GM12878 (cell line): ENCODE measurements around the gene METRN. TPM values are rescaled to one million over a fixed set of nuclear protein-coding genes. Genes with fewer than 3 reads are reported as not detected.

Experiments
- ATAC-seq: fragments of 200-7000 bp; cut with Tn5 transposase; 3 replicates; pipeline ENCODE4 v1.9.1; 2020; ENCODE audit warnings: mild to moderate bottlenecking, moderate library complexity
- BruUV-seq: library from RNA; stranded (reverse); fragments of 400-500 nt; replicated peaks from 2 replicates; lab custom pipeline; 2021; lab: Mats Ljungman, UMichigan
- CTCF ChIA-PET: fragments of 300-600 bp; sonication (Branson Sonifier 250); formaldehyde crosslinking; extraction: SDS; loops from one replicate; lab custom pipeline; 2021; ENCODE audit warnings: inconsistent platforms; lab: Yijun Ruan, JAX
- POLR2A ChIA-PET: fragments of 350-600 bp; formaldehyde crosslinking; extraction: SDS; loops from one replicate; lab custom pipeline; 2021; ENCODE audit warnings: inconsistent platforms; lab: Charles Lee
- RAD21 ChIA-PET: fragments of 300-600 bp; sonication (Branson Sonifier 250); formaldehyde crosslinking; loops from one replicate; lab custom pipeline; 2023; ENCODE audit warnings: antibody characterized with exemption; ENCODE audit not compliant: unreplicated experiment; lab: Charles Lee
- SMC1A ChIA-PET: fragments of 300-600 bp; sonication (Branson Sonifier 250); formaldehyde crosslinking; loops from one replicate; lab custom pipeline; 2023; ENCODE audit not compliant: unreplicated experiment, uncharacterized antibody; lab: Charles Lee
- DNase-seq: peaks from one replicate; pipeline ENCODE4 v3.0.0-alpha.2; 2011; ENCODE audit warnings: low read depth, low spot score
- FAIRE-seq: peaks from 3 replicates; lab custom pipeline; 2011; peaks lifted over from hg19 to GRCh38; lab: Jason Lieb, UNC
- H2AFZ ChIP-seq: 2 replicates; pipeline ENCODE4 v1.6.0; 2011; ENCODE audit warnings: low read depth, low read length, control low read depth; ENCODE audit not compliant: control insufficient read depth
- H3K27ac ChIP-seq: 2 replicates; pipeline ENCODE4 v1.5.1; 2011; ENCODE audit warnings: control low read depth; ENCODE audit not compliant: control insufficient read depth, insufficient read depth
- H3K27me3 ChIP-seq, 2 experiments: replicated peaks in 1 of 2; 2 replicates each; pipeline versions ENCODE4 v1.6.0 to v1.6.1; 2011; ENCODE audit warnings: low read length in 1 of 2; ENCODE audit not compliant: control insufficient read depth in 2 of 2, insufficient read depth in 2 of 2
- H3K36me3 ChIP-seq, 2 experiments: 2 replicates each; pipeline ENCODE4 v1.5.1; 2011; ENCODE audit warnings: low read length in 1 of 2; ENCODE audit not compliant: control insufficient read depth in 2 of 2, insufficient read depth in 2 of 2
- H3K4me1 ChIP-seq: 2 replicates; pipeline ENCODE4 v1.6.1; 2011; ENCODE audit warnings: mild to moderate bottlenecking, low read length, moderate library complexity, mixed read lengths; ENCODE audit not compliant: control insufficient read depth, insufficient read depth
- H3K4me2 ChIP-seq: 2 replicates; pipeline ENCODE4 v1.6.0; 2011; ENCODE audit warnings: control low read depth; ENCODE audit not compliant: control insufficient read depth, insufficient read depth
- H3K4me3 ChIP-seq: fragments of 200-600 bp; sonication (generic); 2 replicates; pipeline ENCODE4 v1.5.1; 2016
- H3K79me2 ChIP-seq: 2 replicates; pipeline ENCODE4 v1.6.0; 2011; ENCODE audit warnings: low read length; ENCODE audit not compliant: control insufficient read depth, insufficient read depth
- H3K9ac ChIP-seq: 2 replicates; pipeline ENCODE4 v1.8.0; 2011; ENCODE audit warnings: low read length, control low read depth, mixed read lengths; ENCODE audit not compliant: control insufficient read depth, insufficient read depth
- H3K9me3 ChIP-seq: replicated peaks from 3 replicates; pipeline ENCODE4 v1.5.1; 2011; ENCODE audit warnings: mild to moderate bottlenecking, low read length; ENCODE audit not compliant: control insufficient read depth, insufficient read depth
- H4K20me1 ChIP-seq: 2 replicates; pipeline ENCODE4 v1.6.0; 2011; ENCODE audit not compliant: control insufficient read depth, insufficient read depth
- EED ChIP-seq: sonication (generic); IDR thresholded peaks from 2 replicates; pipeline ENCODE4 v1.6.1; 2016; ENCODE audit warnings: antibody characterized with exemption, low read depth
- IKZF2 ChIP-seq, 2 experiments: fragments of 450-650 bp; IDR thresholded peaks; 2 replicates each; pipeline ENCODE4 v1.6.1; 2017; ENCODE audit warnings: mild to moderate bottlenecking in 2 of 2, moderate library complexity in 2 of 2
- MYC ChIP-seq: IDR thresholded peaks from 2 replicates; pipeline ENCODE4 v1.6.1; 2011; ENCODE audit warnings: mild to moderate bottlenecking, low read length, moderate library complexity, inconsistent platforms; ENCODE audit not compliant: insufficient read depth, insufficient replicate concordance, insufficient read length, severe bottlenecking
- PBX3 ChIP-seq: IDR thresholded peaks from 2 replicates; pipeline ENCODE4 v1.6.1; 2011; ENCODE audit warnings: mild to moderate bottlenecking, low read depth, low read length, moderate library complexity; ENCODE audit not compliant: insufficient replicate concordance
- POU2F2 ChIP-seq: IDR thresholded peaks from 3 replicates; pipeline ENCODE4 v1.6.1; 2011; ENCODE audit warnings: low read depth, mild to moderate bottlenecking, low read length, borderline replicate concordance
- RAD51 ChIP-seq: fragments of 450-650 bp; IDR thresholded peaks from 2 replicates; pipeline ENCODE4 v1.6.1; 2016; ENCODE audit warnings: moderate library complexity, mild to moderate bottlenecking, inconsistent platforms
- RUNX3 ChIP-seq: IDR thresholded peaks from 2 replicates; pipeline ENCODE4 v1.6.1; 2012; ENCODE audit warnings: low read length, inconsistent platforms
- WGBS: methylation state at CpG from one replicate; pipeline ENCODE4 v1.1.6; 2016; ENCODE audit warnings: low lambda C conversion rate; ENCODE audit not compliant: insufficient replicate concordance, insufficient coverage; ENCODE audit errors: missing lambda C conversion rate; 5-methylcytosine and 5-hydroxymethylcytosine counted together
- in situ Hi-C: fragments of 300-500 bp; cut with MboI; formaldehyde crosslinking; loops from 9 replicates; pipeline ENCODE4 v1.14.3; 2018; ENCODE audit warnings: mixed read lengths
- intact Hi-C: fragments of 100-400 bp; cut with micrococcal nuclease; formaldehyde crosslinking; loops from one replicate; pipeline ENCODE4 v1.14.2; 2022; ENCODE audit not compliant: unreplicated experiment
- polyA plus RNA-seq, 11 experiments: library from polyadenylated mRNA; depleted of rRNA in 4 of 11; unstranded in 6 of 11; stranded (reverse) in 5 of 11; fragments of >200 nt; fragmentation: Nextera tagmentation in 4 of 11; fragmentation: Illumina TruSeq in 1 of 11; extraction: Ambion mirVana in 4 of 11; extraction: Trizol in 1 of 11; gene quantifications; 1 replicate in 1 of 11; 2 replicates in 10 of 11; pipeline versions ENCODE4 v1.2.1 to v1.2.3, GENCODE V29; 2011 to 2016; ENCODE audit warnings: inconsistent platforms in 2 of 11, missing spikeins in 2 of 11, low read depth in 1 of 11
- total RNA-seq, 4 experiments: library from RNA; depleted of rRNA in 3 of 4; stranded (reverse); fragments of >200 nt in 3 of 4; fragmentation: Illumina TruSeq in 1 of 4; extraction: Trizol in 1 of 4; gene quantifications; 2 replicates each; pipeline versions ENCODE4 v1.2.1 to v1.2.3, GENCODE V29; 2013 to 2021
- TF ChIP-seq, protein P1 (sequence below), 3 experiments: IDR thresholded peaks in 2 of 3; conservative IDR thresholded peaks in 1 of 3; 2 replicates each; pipeline ENCODE4 v1.5.1; 2011; ENCODE audit warnings: low read depth in 3 of 3, low read length in 3 of 3, mild to moderate bottlenecking in 3 of 3, control low read depth in 2 of 3, moderate library complexity in 2 of 3, inconsistent platforms in 1 of 3, mixed read lengths in 1 of 3; ENCODE audit not compliant: control insufficient read depth in 2 of 3, insufficient read depth in 1 of 3; ENCODE audit errors: extremely low read depth in 1 of 3

METRN gene
- total and polyA plus RNA-seq, 10 of the 15 experiments (the other 5 are each of a cell fraction or from before 2014, with no cell fraction given), result 0.11 to 12.8 (median 1.1) TPM; not detected in 1

GRCh38 chr16:692356-693108 lies 22.4 kb upstream of the METRN start:
- FAIRE-seq (no peak), DNase-seq (no peak), ATAC-seq (no peak)
- WGBS, result 26% methylated on average over 10 of the region's 10 CpGs
- no peaks in the 10 kb centered on the region; the same call in 2 of the 3 replicates for H3K9me3 ChIP-seq
- ChIA-PET SMC1A (no interaction called here), RAD21 (no interaction called here), POLR2A (interaction anchor here (0.6 kb wide), 1 partner anchor 282 kb away, joined by 3 read pairs; no protein-coding TSS in a partner anchor), CTCF (no interaction called here)
- H3K9ac ChIP-seq, result no peak overlapping the region
- in situ Hi-C loops (no loop called here), intact Hi-C loops (no loop called here)
- peaks cover 12% of the 10 kb centered on the region for H3K4me1 ChIP-seq
- no peaks in the 10 kb centered on the region for H3K36me3 ChIP-seq
- H3K4me3 ChIP-seq, result no peak overlapping the region
- BruUV-seq, result no TSS peak
- H3K79me2 ChIP-seq, result peaks cover 9% of the 10 kb centered on the region
- peaks cover 2 to 6% of the 10 kb centered on the region in 2 experiments; a peak in 3 of 4 replicates for H3K27me3 ChIP-seq
- no peak overlapping the region for H2AFZ ChIP-seq
- H4K20me1 ChIP-seq, result no peaks in the 10 kb centered on the region
- no peak overlapping the region for H3K4me2 ChIP-seq
- H3K27ac ChIP-seq, result no peak overlapping the region
- peak; percentile 49; the same call in 1 of the 2 replicates for TF ChIP-seq RAD51
- TF ChIP-seq POU2F2, result no peak

DNA sequence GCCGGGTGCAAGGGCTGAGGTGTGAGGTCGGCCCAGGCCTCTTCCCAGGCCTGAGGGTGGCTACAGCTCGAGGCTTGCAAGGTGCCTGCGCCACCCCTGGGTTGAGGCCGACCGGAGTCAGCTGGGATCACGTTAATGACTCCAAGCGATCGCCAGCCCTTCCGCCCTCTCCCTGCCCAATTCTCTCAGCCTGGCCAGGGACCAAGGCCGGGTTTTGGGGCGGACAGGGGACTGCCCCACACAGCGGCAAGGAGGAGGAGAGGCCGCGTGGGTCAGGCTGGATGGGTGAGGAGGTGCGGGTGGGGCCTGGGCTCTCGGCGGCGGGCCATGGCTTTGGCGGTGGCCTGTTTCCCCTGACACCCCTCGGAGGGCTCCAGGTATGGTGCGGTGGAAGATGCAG lies 21.6 kb upstream of the METRN start:
- Histone ChIP-seq H2AFZ (no peak overlapping the region), H3K27ac (no peak overlapping the region), H3K36me3 (no peaks in the 10 kb centered on the region)
- TF ChIP-seq, protein P1, sequence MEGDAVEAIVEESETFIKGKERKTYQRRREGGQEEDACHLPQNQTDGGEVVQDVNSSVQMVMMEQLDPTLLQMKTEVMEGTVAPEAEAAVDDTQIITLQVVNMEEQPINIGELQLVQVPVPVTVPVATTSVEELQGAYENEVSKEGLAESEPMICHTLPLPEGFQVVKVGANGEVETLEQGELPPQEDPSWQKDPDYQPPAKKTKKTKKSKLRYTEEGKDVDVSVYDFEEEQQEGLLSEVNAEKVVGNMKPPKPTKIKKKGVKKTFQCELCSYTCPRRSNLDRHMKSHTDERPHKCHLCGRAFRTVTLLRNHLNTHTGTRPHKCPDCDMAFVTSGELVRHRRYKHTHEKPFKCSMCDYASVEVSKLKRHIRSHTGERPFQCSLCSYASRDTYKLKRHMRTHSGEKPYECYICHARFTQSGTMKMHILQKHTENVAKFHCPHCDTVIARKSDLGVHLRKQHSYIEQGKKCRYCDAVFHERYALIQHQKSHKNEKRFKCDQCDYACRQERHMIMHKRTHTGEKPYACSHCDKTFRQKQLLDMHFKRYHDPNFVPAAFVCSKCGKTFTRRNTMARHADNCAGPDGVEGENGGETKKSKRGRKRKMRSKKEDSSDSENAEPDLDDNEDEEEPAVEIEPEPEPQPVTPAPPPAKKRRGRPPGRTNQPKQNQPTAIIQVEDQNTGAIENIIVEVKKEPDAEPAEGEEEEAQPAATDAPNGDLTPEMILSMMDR (IDR thresholded peaks at IDR 0.05 in 2 of 3, conservative IDR thresholded peaks at IDR 0.05 in 1 of 3; ENCODE audit: control insufficient read depth in 2 of 3, extremely low read depth in 1 of 3, insufficient read depth in 1 of 3, low read depth in 3 of 3, low read length in 3 of 3), result no peak
- TF ChIP-seq MYC, result no peak
- TF ChIP-seq PBX3, result no peak
- TF ChIP-seq RUNX3, result no peak
- TF ChIP-seq EED, result no peak
- TF ChIP-seq IKZF2 (IDR thresholded peaks at IDR 0.05), result no peak

More for the DNA sequence above, 21.6 kb upstream of the METRN start:
- FAIRE-seq (no peak), ATAC-seq (no peak), DNase-seq (no peak)
- Histone ChIP-seq H3K4me3 (no peak overlapping the region), H3K27me3 (peaks cover 2 to 6% of the 10 kb centered on the region in 2 experiments; a peak in 3 of 4 replicates), H3K9ac (no peak overlapping the region), H4K20me1 (no peaks in the 10 kb centered on the region), H3K4me2 (no peak overlapping the region), H3K4me1 (peaks cover 12% of the 10 kb centered on the region), H3K9me3 (no peaks in the 10 kb centered on the region; the same call in 2 of the 3 replicates), H3K79me2 (peaks cover 9% of the 10 kb centered on the region)
- SMC1A ChIA-PET, result no interaction called here
- intact Hi-C loops, result no loop called here
- RAD21 ChIA-PET, result no interaction called here
- in situ Hi-C loops, result no loop called here
- CTCF ChIA-PET, result no interaction called here
- BruUV-seq, result no TSS peak
- POLR2A ChIA-PET, result interaction anchor here (0.6 kb wide), 1 partner anchor 194 kb away, joined by 4 read pairs; no protein-coding TSS in a partner anchor
- WGBS, result 52% methylated on average over 19 of the region's 22 CpGs
